Fibroblast of peridontal ligament (primary cell): ENCODE data around the gene SPATA31C1.
"Not testable (repeated sequence)": the region's sequence is repeated elsewhere in the genome, so short reads cannot be mapped to it uniquely, and the experiment has no call there.

Source experiments
- DNase-seq: peaks from one replicate; pipeline ENCODE4 v3.0.0-alpha.2; 2010; ENCODE audit errors: extremely low read depth

The SPATA31C1 gene

GRCh38 chr9:87917662-87918061 lies at the start of gene SPATA31C1:
Gene SPATA31C1 (plus strand): TSS chr9:87917962.
- DNase-seq, result not testable (repeated sequence)

- DNase-seq, result no peak
Measured at GRCh38 chr9:87868175-87868574, 49.6 kb upstream of the SPATA31C1 start.

- DNase-seq, result no peak
Measured at GRCh38 chr9:87868635-87869034, 49.1 kb upstream of the SPATA31C1 start.

- no peak for DNase-seq
Measured at GRCh38 chr9:87869082-87869481, 48.7 kb upstream of the SPATA31C1 start.

GRCh38 chr9:87871425-87872078 lies 46.2 kb upstream of the SPATA31C1 start:
- DNase-seq, result no peak

GRCh38 chr9:87872079-87872624 lies 45.6 kb upstream of the SPATA31C1 start:
- DNase-seq, result peak; percentile 49

GRCh38 chr9:87873607-87874303 lies 44.0 kb upstream of the SPATA31C1 start:
- no peak for DNase-seq

GRCh38 chr9:87874304-87874623 lies 43.5 kb upstream of the SPATA31C1 start:
- no peak for DNase-seq

- no peak for DNase-seq
Measured at GRCh38 chr9:87875060-87875459, 42.7 kb upstream of the SPATA31C1 start.

GRCh38 chr9:87875831-87876545 lies 41.8 kb upstream of the SPATA31C1 start:
- no peak for DNase-seq

GRCh38 chr9:87876708-87877107 lies 41.1 kb upstream of the SPATA31C1 start:
- no peak for DNase-seq

GRCh38 chr9:87878989-87879511 lies 38.7 kb upstream of the SPATA31C1 start:
- peak; percentile 88 for DNase-seq

- no peak for DNase-seq
Measured at GRCh38 chr9:87880116-87880515, 37.6 kb upstream of the SPATA31C1 start.

- no peak for DNase-seq
Measured at GRCh38 chr9:87880683-87881082, 37.1 kb upstream of the SPATA31C1 start.

GRCh38 chr9:87882627-87883026 lies 35.1 kb upstream of the SPATA31C1 start, which contains the start of gene SPATA31E1:
Gene SPATA31E1 (plus strand): TSS chr9:87882877. CDS start chr9:87882892, 15 bp downstream.
- no peak for DNase-seq

GRCh38 chr9:87883274-87883673 lies 34.5 kb upstream of the SPATA31C1 start:
- DNase-seq, result no peak

- DNase-seq, result no peak
Measured at GRCh38 chr9:87883990-87884389, 33.8 kb upstream of the SPATA31C1 start.

GRCh38 chr9:87884578-87885459 lies 32.9 kb upstream of the SPATA31C1 start:
- no peak for DNase-seq

GRCh38 chr9:87885484-87886189 lies 32.1 kb upstream of the SPATA31C1 start:
- no peak for DNase-seq

GRCh38 chr9:87886210-87886932 lies 31.4 kb upstream of the SPATA31C1 start:
- DNase-seq, result no peak
